ENCODE results near the gene ZNF445. TPM values are rescaled to one million over a fixed set of nuclear protein-coding genes. Genes with fewer than 3 reads are reported as not detected.

The ZNF445 gene
- total and polyA plus RNA-seq, 9 of the 15 experiments (the other 6 are each of a cell fraction or from before 2014, with no cell fraction given): 1.2 to 26.9 (median 10.6) TPM

DNA sequence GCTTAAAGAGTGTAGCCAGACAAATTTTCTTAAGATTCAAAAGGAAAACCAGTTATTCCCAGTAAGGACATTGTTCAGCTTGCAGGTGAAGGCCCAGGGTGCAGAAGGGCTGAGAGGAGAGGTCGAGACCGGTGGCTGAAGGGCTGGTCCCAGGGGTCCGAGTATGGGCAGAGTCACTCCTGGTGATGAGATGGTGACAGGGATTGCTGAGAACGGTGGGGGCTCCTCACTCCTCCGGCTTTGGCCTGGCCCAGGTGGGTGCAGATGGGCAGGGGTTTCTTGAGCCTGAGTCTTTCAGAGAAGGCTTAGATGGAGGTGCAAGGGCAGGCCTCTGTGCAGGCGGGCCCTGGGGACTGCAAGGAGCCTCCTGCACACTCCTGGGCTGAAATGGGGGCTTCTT is 56.2 kb downstream of the ZNF445 start (continued):
- TF ChIP-seq ATF2 (CRISPR knock-in tag; IDR thresholded peaks at IDR 0.05) (no peak), WHSC1 (IDR thresholded peaks at IDR 0.05; ENCODE audit: low read length) (no peak), RBM17 (IDR thresholded peaks at IDR 0.05; ENCODE audit: borderline replicate concordance, low read depth, low read length) (no peak), TRIM25 (IDR thresholded peaks at IDR 0.05; ENCODE audit: borderline replicate concordance) (no peak), NFE2 (IDR thresholded peaks at IDR 0.05; ENCODE audit: low read depth) (no peak), FOSL1 (tag; conservative IDR thresholded peaks at IDR 0.05) (no peak), TARDBP (IDR thresholded peaks at IDR 0.05) (no peak)
- TF ChIP-seq, protein P1, sequence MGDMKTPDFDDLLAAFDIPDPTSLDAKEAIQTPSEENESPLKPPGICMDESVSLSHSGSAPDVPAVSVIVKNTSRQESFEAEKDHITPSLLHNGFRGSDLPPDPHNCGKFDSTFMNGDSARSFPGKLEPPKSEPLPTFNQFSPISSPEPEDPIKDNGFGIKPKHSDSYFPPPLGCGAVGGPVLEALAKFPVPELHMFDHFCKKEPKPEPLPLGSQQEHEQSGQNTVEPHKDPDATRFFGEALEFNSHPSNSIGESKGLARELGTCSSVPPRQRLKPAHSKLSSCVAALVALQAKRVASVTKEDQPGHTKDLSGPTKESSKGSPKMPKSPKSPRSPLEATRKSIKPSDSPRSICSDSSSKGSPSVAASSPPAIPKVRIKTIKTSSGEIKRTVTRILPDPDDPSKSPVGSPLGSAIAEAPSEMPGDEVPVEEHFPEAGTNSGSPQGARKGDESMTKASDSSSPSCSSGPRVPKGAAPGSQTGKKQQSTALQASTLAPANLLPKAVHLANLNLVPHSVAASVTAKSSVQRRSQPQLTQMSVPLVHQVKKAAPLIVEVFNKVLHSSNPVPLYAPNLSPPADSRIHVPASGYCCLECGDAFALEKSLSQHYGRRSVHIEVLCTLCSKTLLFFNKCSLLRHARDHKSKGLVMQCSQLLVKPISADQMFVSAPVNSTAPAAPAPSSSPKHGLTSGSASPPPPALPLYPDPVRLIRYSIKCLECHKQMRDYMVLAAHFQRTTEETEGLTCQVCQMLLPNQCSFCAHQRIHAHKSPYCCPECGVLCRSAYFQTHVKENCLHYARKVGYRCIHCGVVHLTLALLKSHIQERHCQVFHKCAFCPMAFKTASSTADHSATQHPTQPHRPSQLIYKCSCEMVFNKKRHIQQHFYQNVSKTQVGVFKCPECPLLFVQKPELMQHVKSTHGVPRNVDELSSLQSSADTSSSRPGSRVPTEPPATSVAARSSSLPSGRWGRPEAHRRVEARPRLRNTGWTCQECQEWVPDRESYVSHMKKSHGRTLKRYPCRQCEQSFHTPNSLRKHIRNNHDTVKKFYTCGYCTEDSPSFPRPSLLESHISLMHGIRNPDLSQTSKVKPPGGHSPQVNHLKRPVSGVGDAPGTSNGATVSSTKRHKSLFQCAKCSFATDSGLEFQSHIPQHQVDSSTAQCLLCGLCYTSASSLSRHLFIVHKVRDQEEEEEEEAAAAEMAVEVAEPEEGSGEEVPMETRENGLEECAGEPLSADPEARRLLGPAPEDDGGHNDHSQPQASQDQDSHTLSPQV (IDR thresholded peaks at IDR 0.05): no peak

Measured in K562 (cell line).